Type B pancreatic cell (in vitro differentiated cells): Measurements from ENCODE around the gene NOC2L. TPM values are rescaled to one million over a fixed set of nuclear protein-coding genes. Genes with fewer than 3 reads are reported as not detected.

ENCODE experiments used
- DNase-seq: peaks from one replicate; pipeline ENCODE4 v3.0.0; 2021; ENCODE audit warnings: mixed read lengths; ENCODE audit not compliant: unreplicated experiment; ENCODE audit errors: extremely low spot score
- H3K27ac Mint-ChIP-seq: 2 replicates; pipeline ENCODE4 v1.8.0; 2021; ENCODE audit warnings: mild to moderate bottlenecking, mixed read lengths
- H3K27me3 Mint-ChIP-seq: 2 replicates; pipeline ENCODE4 v1.8.0; 2021; ENCODE audit warnings: mixed read lengths
- H3K36me3 Mint-ChIP-seq: 2 replicates; pipeline ENCODE4 v1.8.0; 2021; ENCODE audit warnings: mixed read lengths
- H3K4me1 Mint-ChIP-seq: one replicate; pipeline ENCODE4 v1.8.0; 2021; ENCODE audit warnings: mixed read lengths; ENCODE audit not compliant: unreplicated experiment
- H3K4me3 Mint-ChIP-seq: 2 replicates; pipeline ENCODE4 v1.8.0; 2021; ENCODE audit warnings: mild to moderate bottlenecking, mixed read lengths
- H3K9me3 Mint-ChIP-seq: 2 replicates; pipeline ENCODE4 v1.8.0; 2021; ENCODE audit warnings: mixed read lengths
- CTCF ChIP-seq: fragments of 200-600 bp; sonication (generic); conservative IDR thresholded peaks from 2 replicates; pipeline ENCODE4 v1.5.0; 2021; ENCODE audit warnings: antibody characterized with exemption, mild to moderate bottlenecking
- total RNA-seq: library from RNA; stranded (reverse); gene quantifications from 2 replicates; pipeline ENCODE4 v1.2.1, GENCODE V29; 2021; ENCODE audit warnings: low replicate concordance

The NOC2L gene
- total RNA-seq, 1 donor from 2014 or later, result 87.2 TPM

- peaks cover 17% of the 10 kb centered on the region for H3K27me3 Mint-ChIP-seq
- no peaks in the 10 kb centered on the region for H3K36me3 Mint-ChIP-seq
- DNase-seq, result no peak
- TF ChIP-seq CTCF, result no peak
- no peaks in the 10 kb centered on the region for H3K9me3 Mint-ChIP-seq
- no peak overlapping the region for H3K4me3 Mint-ChIP-seq
- no peak overlapping the region for H3K27ac Mint-ChIP-seq
- H3K4me1 Mint-ChIP-seq, result peaks cover 4% of the 10 kb centered on the region
Measured at GRCh38 chr1:973459-974292, 14.6 kb upstream of the NOC2L start.

- no peak for TF ChIP-seq CTCF
Measured at GRCh38 chr1:972726-973458, 13.8 kb upstream of the NOC2L start.

GRCh38 chr1:971751-972506, 12.9 kb upstream of the NOC2L start:
- DNase-seq, result no peak
- H3K4me1 Mint-ChIP-seq, result peaks cover 4% of the 10 kb centered on the region
- H3K36me3 Mint-ChIP-seq, result no peaks in the 10 kb centered on the region
- no peak overlapping the region for H3K27ac Mint-ChIP-seq
- H3K27me3 Mint-ChIP-seq, result peaks cover 31% of the 10 kb centered on the region
- no peak overlapping the region for H3K4me3 Mint-ChIP-seq
- TF ChIP-seq CTCF, result no peak
- no peaks in the 10 kb centered on the region for H3K9me3 Mint-ChIP-seq

More at GRCh38 chr1:972726-973458, 13.8 kb upstream of the NOC2L start:
- Mint-ChIP-seq H3K36me3 (no peaks in the 10 kb centered on the region), H3K4me3 (no peak overlapping the region), H3K27me3 (peaks cover 24% of the 10 kb centered on the region), H3K27ac (no peak overlapping the region), H3K4me1 (peaks cover 4% of the 10 kb centered on the region), H3K9me3 (no peaks in the 10 kb centered on the region)
- no peak for DNase-seq

- TF ChIP-seq CTCF, result no peak
- H3K4me3 Mint-ChIP-seq, result no peak overlapping the region
- peaks cover 4% of the 10 kb centered on the region for H3K4me1 Mint-ChIP-seq
- no peaks in the 10 kb centered on the region for H3K36me3 Mint-ChIP-seq
- H3K27me3 Mint-ChIP-seq, result peaks cover 31% of the 10 kb centered on the region
- no peak for DNase-seq
- no peak overlapping the region for H3K27ac Mint-ChIP-seq
- H3K9me3 Mint-ChIP-seq, result no peaks in the 10 kb centered on the region
Measured at GRCh38 chr1:970973-971730, 12.1 kb upstream of the NOC2L start.
